ENCODE measurements around the gene SYTL3.

Gene SYTL3

GRCh38 chr6:158801655-158802294, 151.9 kb downstream of the SYTL3 start:
- DNase-seq: no peak

DNA sequence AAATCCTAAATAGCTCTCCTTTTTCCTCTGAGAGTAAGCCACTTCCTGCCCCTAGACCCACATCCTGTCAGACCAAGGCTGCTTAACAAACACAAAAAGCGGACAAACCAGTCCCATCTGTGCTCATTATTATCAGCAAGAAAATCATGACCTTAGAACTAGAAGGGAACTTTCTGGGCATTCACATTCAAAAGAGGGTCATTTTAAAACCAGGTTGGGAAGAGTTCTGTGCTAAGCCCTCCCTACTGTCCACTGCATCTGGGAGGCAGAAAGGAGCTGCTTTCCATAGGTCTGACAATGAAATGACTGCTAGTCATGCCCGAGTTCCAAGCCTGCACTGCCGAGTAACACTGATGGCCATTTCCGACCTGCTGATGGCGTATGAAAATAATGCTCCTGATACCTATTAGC, 153.9 kb downstream of the SYTL3 start:
- DNase-seq: no peak

- DNase-seq: no peak
Measured at GRCh38 chr6:158804207-158804606, 154.4 kb downstream of the SYTL3 start.

- no peak for DNase-seq
Measured at GRCh38 chr6:158805698-158806377, 156.0 kb downstream of the SYTL3 start.

DNA sequence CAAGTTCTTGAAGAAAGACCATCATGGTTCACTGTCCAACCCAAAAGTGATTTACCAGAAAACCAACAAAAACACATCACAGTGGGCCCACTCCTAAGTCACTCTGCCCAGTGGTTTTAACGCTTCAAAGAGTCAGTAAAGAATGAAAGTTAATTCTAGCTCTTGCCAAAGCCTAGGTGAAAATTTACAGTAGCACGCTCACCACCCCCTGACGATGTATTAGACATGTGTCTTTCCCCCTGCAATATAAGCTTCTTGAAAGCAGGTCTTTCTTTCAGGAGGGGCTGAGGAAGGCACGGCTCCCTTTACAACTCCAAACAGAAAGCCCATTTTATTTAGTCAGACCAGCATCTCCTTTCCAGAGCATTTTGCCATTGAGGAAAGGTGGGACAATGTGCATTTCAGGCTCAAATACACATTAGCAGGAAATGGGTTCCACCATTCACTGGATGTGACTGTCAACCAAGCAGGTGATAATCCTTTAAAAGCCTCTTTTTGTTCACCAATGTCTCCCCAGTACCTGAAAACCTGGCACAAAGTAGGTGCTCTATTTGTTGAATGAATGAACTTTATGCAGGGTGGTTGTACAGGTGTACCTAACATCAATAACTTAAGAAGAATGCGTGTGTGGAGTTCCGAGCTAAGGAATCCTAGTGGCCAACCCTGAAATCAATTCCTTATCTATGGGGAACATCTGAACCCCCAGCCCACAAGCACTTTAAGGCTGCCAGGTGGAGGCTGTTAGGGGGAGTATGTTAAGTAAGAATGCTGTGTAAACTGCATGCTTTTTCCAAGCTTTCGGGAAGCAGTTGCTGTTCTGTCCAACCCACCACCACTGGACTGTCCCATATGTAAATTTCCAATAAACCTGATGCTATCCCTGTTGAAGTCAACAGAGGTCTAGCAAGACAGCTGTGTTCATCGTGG, 157.9 kb downstream of the SYTL3 start:
- no peak for DNase-seq

DNA sequence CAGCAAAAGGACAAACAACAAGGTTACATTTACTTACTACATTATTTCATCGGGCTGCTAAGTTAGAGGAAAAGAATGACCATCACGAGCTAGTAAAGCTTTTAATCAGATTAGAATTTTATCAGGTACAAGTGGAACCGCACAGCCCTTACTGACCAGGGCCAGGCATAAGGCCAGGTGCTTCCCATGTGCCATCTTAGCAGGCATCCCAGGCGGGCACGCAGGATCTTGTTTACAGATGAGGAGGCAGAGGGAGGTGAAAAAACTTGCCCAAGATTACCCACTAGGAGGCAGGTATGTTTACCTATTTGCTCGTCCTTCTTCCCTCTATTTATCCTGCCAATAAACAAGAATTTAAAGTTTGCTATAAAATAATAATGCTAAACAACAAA, 158.6 kb downstream of the SYTL3 start:
- no peak for DNase-seq

DNA sequence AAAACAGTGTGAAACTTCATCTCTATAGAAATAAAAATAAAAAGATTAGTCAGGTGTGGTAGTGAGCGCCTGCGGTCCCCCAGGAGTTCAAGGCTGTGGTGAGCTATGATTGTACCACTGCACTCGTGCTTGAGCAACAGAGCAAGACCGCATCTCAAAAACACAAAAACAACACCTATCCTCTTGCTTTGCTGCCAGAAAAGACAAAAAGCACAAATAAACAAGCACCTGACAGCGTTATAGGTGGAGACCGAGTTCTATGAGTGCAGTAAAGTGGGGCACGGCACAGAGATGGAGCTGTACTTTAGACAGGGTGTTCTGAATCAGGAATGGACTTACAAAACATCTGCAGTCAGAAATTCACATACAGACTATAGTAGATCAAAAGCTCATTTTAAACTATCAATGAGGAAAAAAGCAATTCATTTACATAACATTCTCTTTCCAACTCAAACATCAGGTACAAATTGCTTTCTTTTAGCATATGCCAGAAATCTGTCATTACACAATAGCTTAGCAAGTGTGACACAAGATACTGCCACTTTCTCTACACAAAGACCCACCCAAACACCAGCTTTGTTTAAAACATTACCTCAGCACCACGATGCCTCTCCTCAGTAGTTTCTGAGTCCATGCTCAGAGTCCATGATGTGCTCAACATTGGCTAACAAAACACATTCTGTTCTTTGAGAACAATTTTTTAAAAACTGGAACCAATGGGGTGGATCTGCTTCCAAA, 159.3 kb downstream of the SYTL3 start:
- peak; percentile 4 for DNase-seq

DNA sequence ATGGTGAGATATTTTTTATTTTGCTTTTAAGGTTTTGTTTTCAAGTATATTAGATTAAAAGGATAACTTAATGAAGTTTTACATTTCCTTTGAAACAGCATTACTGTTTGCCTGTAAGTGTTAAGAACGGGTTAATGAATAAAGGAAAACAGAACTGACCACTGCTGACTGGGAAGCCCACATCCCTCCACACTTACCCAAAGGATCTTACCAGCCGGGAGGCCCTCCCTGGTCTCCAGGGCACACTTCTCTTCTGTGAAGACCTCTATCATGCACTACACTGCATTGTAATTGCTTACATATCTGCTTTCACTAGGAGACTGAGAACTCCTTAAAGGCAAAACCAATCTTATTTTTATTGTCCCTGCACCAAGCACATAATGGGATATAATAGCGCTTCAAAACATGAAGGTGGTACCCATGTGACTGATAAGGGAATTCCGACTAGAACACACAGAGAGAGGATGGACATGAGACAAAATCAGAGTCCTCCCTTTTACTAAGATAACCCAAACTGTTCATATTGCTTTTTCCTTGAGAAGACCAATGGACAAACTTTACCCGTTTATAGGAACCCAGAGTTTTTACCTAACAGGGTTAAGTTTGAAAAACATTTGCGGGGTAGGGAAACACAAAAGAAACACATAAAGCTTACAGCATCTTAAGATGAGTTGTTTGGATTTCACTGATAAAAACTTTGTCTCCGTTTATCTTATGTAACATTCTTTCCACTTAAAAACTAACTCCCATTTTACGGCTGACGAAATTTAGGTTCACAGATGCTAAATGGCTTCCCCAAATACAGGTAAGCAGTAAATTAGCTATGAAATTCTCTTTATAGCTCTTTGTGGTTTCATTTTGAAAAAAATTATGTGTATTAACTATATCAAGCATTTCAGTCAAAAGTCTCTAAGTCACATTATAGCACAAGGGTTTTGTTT, 160.6 kb downstream of the SYTL3 start:
- no peak for DNase-seq

GRCh38 chr6:158812611-158813010, 162.8 kb downstream of the SYTL3 start:
- DNase-seq: no peak

DNA sequence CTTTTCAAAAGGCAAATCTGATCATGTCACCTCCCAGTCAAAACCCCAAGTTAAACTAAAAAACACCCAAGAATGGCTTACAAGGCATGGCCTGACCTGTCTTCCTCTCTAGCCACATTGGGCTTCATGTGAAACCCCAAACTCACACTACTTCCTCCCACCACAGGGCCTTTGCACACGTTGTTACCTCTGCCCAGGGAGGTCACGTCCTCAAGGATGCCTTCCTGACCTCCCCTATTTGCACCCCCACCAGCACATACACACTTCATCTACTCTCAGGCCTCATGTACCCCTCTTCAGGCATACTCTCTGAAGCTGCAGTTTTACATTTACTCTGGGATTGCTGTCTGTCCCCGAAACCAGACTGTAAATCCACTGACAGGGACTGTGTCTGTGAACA, 163.2 kb downstream of the SYTL3 start:
- no peak for DNase-seq
